HG03432 (cell line): ENCODE measurements around the gene TTPAL.
"Not testable (repeated sequence)": the region's sequence is repeated elsewhere in the genome, so short reads cannot be mapped to it uniquely, and the experiment has no call there.

Source experiments
- ATAC-seq: cut with Tn5 transposase; IDR thresholded peaks from one replicate; pipeline ENCODE4 v1.9.1; 2021; ENCODE audit warnings: mild to moderate bottlenecking, moderate library complexity; ENCODE audit not compliant: unreplicated experiment

Gene TTPAL

DNA sequence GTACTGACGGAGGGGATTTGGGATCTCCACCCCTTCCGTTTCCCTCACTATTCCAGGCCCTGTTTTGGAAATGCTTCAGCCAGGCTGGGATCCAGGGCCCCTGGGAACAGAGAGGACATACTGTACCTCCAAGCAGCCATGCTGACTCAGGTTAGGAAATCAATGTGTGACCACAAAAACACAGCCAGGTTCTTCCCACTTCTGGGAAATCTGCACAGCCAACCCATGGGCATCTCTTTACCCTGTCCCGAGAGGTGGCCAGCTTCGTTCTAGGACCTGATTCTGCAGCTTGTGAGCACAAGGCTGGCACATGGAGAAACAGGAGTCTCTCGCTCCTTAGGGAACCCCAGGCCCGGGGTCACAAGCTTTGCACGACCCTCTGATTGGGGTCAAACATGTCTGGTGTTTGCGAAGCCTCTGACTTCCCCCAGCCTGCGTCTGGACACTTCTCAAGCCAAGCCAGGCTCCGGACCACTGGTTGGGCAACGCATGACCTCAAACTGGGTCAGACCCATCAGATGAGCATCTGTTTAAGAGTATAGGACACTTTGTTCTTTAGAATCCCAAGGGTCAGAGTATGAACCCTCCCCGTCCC is 8.3 kb upstream of the TTPAL start:
- no peak for ATAC-seq

- no peak for ATAC-seq
Observed at GRCh38 chr20:44468044-44468782, 7.5 kb upstream of the TTPAL start.

DNA sequence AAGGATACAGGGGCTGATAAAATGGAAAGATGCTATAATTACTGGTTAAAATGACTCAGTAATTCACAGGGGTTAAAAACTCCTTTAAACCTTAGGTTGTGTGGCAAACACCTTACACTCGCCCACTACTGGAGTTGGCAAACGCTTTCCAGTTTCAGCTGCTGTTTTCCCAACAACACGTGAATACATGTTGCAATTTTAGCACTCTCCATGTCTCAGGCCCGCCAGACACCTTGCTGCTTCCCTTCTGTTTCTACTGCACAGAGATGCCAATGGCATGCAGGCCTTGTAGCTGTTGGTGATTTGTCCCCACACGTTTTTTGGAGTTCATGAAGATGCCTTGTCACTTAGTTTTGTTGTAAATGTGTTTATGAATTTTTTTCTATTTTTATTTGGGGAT is 5.3 kb upstream of the TTPAL start:
- ATAC-seq: no peak

- ATAC-seq: no peak
Observed at GRCh38 chr20:44471481-44471882, 4.2 kb upstream of the TTPAL start.

DNA sequence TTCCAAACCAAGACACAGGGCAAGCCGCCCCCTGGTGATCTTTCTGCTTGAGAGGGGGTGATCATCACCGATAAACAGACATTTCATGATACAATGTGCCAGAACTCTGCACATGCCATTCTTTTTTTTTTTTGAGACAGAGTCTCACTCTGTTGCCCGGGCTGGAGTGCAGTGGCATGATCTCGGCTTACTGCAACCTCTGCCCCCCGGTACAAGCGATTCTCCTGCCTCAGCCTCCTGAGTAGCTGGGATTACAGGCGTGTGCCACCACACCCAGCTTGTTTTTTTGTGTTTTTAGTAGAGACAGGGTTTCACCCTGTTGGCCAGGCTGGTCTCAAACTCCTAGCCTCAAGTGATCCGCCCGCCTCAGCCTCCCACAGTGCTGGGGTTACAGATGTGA is 3.4 kb upstream of the TTPAL start:
- not testable (repeated sequence) for ATAC-seq

- no peak for ATAC-seq
Observed at GRCh38 chr20:44475372-44475693, 341 bp upstream of the TTPAL start.

- ATAC-seq: no peak
Observed at GRCh38 chr20:44477151-44477550, 1.5 kb downstream of the TTPAL start.

- ATAC-seq: no peak
Observed at GRCh38 chr20:44478206-44478605, 2.5 kb downstream of the TTPAL start.

DNA sequence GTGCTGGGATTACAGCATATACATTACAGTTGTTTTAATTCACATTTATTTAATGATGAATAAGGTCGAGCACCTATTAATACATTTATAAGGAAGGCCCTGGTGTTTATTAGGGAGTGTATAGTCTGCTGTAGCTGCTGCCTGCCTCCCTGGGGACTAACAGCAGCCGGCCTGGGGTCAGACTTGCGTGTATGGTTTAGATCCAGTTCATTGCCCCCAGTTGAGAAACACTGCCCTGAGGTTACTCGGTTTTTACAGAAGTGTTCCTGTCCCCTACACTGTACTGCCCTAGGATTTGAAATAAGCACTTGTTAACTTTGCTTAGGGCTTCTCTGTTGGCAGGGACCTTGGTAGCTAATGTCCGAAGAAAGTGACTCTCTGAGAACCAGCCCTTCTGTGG is 4.0 kb downstream of the TTPAL start:
- no peak for ATAC-seq

DNA sequence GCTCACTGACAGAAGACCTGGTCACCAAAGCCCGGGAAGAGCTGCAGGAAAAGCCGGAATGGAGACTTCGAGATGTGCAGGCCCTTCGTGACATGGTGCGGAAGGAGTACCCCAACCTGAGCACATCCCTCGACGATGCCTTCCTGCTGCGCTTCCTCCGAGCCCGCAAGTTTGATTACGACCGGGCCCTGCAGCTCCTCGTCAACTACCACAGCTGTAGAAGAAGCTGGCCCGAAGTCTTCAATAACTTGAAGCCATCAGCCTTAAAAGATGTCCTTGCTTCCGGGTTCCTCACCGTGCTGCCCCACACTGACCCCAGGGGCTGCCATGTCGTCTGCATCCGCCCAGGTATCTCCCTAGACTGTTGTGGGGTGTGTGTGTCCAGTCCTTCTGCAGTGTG is 4.4 kb downstream of the TTPAL start:
- ATAC-seq: no peak

DNA sequence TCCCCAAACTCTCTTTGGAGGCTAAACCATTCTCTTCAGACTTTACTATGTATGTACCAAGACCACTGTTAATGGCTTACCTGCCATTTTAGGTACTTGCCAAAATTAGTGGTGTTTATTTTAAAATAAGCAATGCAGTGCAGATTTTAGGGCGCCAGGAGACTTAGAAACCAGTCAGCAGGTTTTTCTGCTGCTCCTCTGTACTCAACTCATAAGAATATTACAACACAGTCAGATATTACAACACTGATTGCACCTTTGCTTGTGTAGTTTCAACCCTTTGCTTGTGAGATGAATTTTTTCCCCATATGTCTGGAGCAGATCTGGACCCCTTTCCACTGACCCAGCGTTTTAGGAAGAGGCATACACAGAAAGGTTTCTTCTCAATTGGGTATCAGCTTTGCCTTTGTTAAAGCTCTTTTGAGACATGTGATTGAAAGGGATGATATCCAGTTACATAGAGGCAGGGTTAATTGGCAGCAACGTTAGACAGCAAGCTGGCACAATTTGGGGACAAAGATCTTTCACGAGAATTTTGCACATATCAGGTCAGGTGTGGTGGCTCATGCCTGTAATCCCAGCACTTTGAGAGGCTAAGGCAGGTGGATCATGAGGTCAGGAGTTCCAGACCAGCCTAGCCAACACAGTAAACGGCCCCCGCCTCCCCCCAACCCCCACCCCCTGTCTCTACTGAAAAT is 6.2 kb downstream of the TTPAL start:
- ATAC-seq: no peak

DNA sequence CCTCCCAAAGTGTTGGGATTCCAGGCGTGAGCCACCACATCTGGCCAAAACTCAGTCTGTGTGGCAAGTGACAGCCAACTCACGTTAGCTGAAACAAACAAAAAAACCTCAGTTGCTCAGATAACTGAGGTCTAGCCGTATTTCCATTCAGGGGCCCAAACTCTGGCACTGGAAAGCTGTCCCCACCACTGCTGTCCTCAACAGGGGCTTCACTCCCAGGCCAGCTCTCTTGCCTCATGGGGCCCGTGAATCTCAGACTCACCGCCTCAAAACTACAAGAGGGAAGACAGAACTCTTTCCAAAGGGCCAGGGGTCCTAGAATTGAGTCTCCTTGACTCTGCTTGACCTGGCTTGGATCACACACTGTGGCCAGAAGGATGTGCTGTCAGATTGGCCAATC is 7.4 kb downstream of the TTPAL start:
- ATAC-seq: no peak

DNA sequence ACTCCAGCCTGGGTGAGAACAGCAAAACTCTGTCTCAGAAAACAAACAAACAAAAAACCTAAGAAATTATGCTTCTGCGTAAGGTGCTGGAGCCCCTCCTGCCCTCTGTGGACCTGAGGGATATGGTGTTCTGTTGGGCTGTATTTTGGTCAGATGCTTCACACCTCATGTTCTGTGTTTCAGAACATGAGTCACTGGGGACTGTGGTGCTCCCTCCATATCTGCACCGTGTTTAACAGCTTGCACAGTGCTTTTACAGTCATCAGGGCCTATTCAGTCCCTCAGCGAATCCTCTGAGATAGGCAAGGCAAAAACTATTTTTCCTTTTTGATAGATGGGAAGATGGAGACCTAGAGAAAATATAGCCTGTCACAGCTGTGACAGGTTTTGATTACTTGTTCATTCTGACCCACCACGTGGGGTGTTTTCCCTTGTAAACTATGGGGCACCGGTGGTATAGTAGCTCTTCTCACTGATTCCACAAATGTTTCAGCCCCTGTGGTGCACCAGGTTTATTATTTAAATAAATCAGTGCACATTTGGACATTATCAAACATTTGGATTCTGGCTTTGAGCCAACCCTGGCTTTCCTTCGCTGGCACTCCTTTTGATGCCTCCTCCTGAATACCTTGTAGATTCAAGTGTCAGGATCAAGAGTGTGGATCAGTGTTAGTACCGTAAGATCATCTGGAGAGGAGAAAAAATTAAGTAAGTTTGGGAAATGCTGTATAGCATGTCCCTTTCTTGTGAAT is 9.6 kb downstream of the TTPAL start:
- no peak for ATAC-seq

DNA sequence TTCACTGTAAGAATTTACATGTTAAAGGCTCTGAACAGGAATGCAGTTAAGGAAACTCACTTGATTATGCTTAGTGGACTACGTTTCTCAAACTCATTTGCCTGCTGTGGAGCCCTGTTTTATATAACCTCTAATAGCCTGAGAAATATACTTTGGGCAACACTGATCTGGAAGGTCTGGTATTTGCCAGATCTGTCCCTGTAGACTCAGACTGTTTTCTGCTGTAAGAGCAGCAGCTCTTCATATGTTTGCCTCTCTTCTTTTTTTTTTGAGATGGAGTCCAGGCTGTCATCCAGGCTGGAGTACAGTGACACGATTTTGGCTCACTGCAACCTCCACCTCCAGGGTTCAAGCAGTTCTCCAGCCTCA is 10.1 kb downstream of the TTPAL start:
- no peak for ATAC-seq

DNA sequence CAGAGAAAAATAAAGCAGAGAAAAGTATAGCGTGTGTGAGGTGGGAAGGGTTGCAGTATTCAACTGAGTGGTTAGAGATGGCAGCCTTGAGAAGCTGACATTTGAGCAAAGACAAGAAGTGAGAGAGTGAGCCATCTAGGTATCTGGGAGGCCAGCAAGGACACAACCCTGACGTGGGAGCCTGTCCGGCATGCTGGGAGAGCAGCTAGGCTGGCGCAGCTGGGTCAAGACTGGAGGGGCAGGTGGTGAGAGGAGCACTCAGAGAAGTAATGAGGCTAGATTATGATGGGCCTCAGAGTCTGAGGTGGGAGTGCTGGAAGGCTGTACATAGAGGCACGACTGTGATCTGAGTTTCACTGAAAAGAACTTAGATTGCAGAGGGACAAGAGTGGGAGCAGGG is 12.9 kb downstream of the TTPAL start:
- no peak for ATAC-seq

DNA sequence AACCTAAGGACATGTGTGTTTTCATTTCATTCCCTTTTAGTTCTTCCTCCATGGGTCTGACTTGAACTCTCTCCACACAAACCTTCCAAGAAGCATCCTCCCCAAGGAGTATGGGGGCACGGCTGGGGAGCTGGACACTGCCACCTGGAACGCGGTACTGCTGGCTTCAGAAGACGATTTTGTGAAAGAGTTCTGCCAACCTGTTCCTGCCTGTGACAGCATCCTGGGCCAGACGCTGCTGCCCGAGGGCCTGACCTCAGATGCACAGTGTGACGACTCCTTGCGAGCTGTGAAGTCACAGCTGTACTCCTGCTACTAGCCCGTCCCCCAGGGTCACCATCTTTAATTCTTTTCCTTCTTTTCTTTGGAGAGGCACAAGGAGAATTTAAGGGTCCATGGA is 13.5 kb downstream of the TTPAL start:
- ATAC-seq: no peak

DNA sequence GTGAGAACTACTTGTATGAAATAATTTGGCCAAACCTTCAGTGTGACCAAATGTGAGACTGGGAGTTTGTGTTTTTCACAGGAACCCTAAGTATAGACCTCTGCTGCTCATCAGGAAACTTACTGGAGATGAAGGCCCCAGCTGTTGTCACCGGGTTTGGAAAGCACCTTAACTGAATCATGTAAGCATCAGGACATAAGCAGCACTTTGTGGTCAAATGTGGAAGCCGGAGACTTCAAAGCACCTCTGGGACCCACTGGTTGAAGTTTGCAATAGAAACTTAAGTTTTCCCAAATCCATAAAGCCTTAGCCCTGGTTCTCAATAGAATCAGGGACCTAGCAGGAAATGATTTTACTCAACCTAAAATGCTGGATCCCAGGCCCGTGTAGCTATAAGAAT is 14.3 kb downstream of the TTPAL start:
- ATAC-seq: no peak

GRCh38 chr20:44491635-44492395 is 16.1 kb downstream of the TTPAL start:
- ATAC-seq: no peak

GRCh38 chr20:44494266-44494665 is 18.6 kb downstream of the TTPAL start:
- no peak for ATAC-seq

DNA sequence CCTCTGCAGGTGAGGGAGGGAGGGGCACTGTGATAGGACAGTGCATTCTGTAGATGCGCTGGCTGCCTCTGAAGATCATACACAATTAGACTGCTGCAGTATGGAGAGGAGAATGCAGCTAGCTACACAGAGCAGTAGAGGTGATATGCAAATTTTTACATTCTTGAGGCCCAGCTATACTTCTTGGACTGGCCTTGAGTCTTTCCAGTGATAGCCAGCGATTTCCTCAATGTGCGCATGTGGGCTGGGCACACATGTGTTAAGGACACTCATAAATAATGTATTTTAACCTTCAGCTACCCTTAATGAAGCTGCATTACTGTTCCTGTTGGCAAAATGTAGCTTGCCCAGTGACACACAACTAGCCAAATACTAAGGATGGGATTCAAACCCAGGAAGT is 19.0 kb downstream of the TTPAL start:
- ATAC-seq: no peak

GRCh38 chr20:44495257-44495656 is 19.6 kb downstream of the TTPAL start:
- no peak for ATAC-seq
